SHP77 (cell line): ENCODE measurements around the gene ORC6.
"Not testable (repeated sequence)": the region's sequence is repeated elsewhere in the genome, so short reads cannot be mapped to it uniquely, and the experiment has no call there.

Experiments used
- DNase-seq, 2 experiments: peaks; one replicate each; lab custom pipeline; 2025; lab: John Stamatoyannopoulos, UW

ORC6 gene, protein sequence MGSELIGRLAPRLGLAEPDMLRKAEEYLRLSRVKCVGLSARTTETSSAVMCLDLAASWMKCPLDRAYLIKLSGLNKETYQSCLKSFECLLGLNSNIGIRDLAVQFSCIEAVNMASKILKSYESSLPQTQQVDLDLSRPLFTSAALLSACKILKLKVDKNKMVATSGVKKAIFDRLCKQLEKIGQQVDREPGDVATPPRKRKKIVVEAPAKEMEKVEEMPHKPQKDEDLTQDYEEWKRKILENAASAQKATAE

GRCh38 chr16:46689365-46690280 lies at the start of gene ORC6:
TSS of gene ORC6 (plus strand) at chr16:46689659. CDS start at chr16:46689706, 47 bp downstream.
- peak; percentile 98 to 99 for DNase-seq

DNA sequence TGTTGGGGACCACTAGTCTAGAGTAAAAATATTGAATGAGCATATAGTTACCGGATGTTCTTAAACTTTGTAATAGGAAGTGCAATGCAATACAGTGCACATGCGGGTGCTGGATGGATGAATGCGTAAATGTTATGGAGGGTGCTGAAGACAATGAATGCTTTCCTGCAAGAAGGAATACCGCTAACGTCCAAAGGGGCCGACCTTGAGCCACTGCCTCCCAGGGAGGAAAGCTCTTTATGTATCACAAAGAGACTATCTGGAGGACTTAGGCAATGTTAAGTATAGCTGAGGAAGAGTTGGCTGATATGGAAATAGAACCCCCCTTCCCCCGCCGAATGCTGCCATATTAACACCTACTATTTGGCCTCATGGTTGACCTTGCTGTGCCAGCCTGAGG lies 40.8 kb upstream of the ORC6 start:
- DNase-seq: no peak

GRCh38 chr16:46649588-46650253 lies 39.7 kb upstream of the ORC6 start:
- no peak for DNase-seq

DNA sequence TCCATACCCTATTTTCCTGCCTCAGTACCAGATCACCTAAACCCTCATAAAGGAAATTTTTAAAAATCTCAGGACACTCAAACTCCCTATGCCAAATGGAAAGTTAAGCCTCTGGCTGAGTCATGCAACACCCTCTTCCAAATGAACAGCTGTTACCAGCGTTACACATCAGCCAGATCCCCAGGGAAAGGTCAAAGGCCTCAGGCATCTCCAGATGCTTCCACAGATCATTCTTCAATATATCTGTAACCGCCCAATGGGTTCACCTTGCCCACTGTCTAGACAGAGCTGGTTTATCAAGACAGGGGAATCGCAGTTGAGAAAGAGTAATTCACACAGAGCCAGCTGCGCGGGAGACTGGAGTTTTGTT lies 39.2 kb upstream of the ORC6 start:
- DNase-seq: no peak

DNA sequence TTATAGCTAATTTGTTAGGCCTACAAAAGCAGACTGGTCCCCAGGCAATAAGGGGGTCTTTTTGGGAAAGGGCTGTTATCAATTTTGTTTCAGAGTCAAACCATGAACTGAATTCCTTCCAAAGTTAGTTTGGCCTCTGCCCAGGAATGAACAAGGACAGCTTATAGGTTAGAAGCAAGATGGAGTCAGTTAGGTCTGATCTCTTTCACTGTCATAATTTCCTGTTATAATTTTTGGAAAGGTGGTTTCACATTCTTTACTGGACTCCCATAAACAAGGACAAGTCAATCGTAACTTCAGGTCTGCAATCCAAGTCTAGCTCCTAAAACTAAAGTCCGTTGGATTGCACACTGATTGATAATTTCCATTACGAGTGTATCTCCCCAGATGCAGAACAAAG lies 38.2 kb upstream of the ORC6 start:
- no peak for DNase-seq

- no peak for DNase-seq
Measured at GRCh38 chr16:46658925-46659324, 30.5 kb upstream of the ORC6 start.

DNA sequence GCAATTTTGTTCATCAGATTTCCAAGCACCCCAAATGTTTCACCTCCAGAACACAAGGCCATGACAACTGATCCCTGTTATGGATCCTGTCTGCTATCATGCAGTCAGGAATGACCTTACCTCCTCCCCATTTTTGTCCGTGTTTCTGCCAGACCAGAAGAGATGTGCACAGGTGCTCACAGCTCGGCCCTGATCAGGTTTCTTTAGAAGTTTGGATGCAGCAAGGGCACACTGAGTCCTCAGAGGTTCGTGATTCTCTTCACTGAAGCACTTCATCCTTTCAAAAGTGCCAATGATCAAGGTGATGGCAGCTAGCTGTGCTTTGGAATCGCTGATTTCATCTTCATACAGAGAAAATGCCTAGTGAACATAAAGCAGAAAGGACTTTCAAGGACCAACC lies 27.3 kb upstream of the ORC6 start:
- DNase-seq: no peak

GRCh38 chr16:46673320-46674013 lies 16.0 kb upstream of the ORC6 start:
- DNase-seq: peak; percentile 62 to 77

GRCh38 chr16:46677943-46678342 lies 11.5 kb upstream of the ORC6 start:
- not testable (repeated sequence) for DNase-seq

DNA sequence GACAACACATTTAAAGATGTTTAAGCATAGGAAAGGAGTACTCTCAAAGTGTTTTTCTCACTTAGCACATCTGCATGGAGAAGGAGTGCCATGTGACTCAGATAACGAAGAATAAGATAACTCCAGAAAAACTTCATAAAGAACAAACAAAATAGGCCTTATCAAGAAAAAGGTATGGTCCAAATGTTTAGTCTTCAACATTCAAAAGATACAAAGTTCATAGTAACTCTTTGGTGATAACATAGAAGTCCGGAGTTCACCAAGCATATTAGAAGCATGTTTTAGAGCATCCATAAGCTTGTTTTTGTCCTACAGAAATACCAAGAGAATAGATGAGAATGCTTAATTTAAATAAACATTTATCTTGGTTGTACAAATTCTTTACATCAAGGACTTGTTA lies 7.6 kb upstream of the ORC6 start:
- not testable (repeated sequence) for DNase-seq

- no peak for DNase-seq
Measured at GRCh38 chr16:46686815-46687473, 2.5 kb upstream of the ORC6 start.

- no peak for DNase-seq
Measured at GRCh38 chr16:46687486-46687885, 2.0 kb upstream of the ORC6 start.

DNA sequence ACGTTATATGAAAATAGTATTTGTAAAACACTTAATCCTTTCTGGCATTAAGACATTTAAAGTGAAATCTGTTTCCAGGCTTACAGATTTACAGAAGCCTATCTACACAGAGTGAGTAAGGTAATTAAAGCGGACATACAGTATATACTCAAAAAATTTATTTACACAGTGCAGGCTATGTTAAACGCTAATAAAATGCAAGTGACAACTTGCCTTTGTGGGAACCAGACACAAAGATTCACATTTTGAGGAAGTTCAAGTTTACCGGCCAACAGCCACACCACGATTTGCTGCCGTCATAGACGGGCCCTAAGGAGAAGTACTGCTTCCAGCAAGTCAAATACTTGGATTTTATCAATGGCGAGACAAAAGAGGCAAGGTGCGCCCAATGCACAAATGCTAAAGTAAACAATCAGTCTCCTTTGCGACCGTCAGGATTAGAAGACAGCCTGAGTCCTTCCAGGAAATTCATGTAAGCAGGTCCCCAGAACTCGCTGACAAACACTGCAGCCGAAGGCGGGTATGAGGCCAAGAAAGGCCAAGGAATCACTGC lies 1.3 kb upstream of the ORC6 start:
- peak in 1 of 2 experiments; percentile 62 for DNase-seq

DNA sequence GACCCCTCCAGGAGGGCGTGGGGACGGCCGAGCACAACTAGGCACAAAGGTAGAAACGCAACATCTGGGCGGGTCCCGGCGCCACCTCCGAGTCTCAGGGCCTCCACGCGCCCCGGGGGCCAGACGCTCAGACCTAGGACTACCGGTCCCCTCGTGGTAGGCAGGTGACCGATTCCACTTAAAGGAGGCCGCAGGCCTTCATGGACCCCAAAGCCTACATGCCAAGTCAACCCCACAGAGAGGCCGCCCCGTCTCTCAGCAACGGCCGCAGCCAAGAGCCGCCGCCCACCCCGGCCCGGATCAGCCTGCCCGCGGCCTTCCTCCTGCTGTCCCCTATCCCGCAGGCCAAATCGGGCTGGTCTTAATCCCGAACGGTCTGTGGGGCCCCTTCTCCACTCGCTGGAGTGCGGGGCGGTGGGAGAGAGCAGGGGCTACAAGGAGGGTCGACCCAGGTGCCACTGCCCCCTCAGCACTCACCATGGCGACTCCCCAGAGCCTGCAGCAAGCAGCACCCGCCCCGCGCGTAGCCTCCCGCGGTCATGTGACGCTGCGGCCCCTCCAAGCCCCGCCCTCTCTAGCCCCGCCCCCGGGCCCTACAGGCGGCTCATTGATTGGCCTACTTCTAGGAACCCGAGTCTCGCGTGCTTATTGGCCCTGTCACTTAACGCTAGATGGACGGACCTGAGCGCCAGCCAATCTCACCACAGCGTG lies 650 bp upstream of the ORC6 start, which contains the start of gene VPS35:
VPS35 (minus strand) TSS at position 525 of the 711 bp plus-strand sequence; CDS start at position 480, 45 bp downstream.
- peak; percentile 99 for DNase-seq

DNA sequence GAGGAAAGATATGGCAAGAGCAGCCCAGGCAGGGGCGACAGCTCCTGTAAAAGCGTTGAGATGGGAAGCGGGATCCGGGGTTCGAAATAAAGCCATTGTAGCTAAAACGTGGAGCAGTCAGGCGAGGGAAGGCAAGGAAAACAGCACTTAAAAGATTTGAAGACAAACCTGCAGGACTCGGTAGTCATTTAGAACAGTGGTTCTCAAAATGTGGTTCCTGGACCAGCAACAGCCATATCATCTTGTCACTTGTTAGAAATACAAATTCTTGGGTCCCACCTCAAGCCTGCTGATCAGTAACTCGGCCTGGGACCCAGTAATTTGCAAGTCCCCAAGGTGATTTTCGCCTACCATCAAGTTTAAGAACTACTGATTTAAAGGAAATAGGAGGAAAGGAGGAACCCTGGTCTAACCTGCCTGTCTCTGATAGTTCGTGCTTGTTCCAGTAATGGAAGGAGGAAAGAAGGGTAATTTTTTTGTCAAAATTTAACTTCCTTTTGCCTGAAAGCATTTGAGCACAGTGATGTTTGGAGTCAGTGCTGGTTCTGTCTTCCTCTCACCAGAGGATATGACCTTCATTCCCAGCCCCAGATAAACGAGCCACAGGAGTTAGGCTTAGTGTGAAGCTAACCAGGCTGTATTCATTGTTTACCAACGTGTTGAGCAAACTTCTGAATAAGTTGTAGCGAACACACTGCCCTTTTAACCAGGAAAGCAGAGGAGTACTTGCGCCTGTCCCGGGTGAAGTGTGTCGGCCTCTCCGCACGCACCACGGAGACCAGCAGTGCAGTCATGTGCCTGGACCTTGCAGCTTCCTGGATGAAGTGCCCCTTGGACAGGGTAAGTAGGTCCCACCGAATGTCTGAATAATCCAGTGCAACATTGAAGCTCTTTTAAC lies 1.1 kb downstream of the ORC6 start:
- DNase-seq: peak in 1 of 2 experiments; percentile 18

GRCh38 chr16:46691726-46692125 lies 2.3 kb downstream of the ORC6 start:
- DNase-seq: no peak

DNA sequence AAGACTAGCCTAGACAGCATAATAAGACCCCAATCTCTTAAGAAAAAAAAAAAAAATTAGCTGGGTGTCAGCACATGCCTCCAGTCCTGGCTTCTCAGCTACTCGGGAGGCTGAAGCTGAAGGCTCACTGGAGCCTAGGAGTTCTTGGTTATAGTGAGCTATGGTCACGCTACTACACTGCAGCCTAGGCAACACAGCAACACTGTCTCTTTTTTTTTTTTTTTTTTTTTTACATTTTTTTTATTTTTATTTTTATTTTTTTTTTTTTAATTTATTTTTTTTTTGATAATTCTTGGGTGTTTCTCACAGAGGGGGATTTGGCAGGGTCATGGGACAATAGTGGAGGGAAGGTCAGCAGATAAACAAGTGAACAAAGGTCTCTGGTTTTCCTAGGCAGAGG lies 4.1 kb downstream of the ORC6 start:
- DNase-seq: no peak

- DNase-seq: no peak
Measured at GRCh38 chr16:46695937-46696336, 6.5 kb downstream of the ORC6 start.

- DNase-seq: no peak
Measured at GRCh38 chr16:46696957-46697356, 7.5 kb downstream of the ORC6 start.
